HepG2 (cell line): ENCODE results near the gene CRADD.

ENCODE experiments used
- ARNT ChIP-seq: fragments of 450-650 bp; IDR thresholded peaks from 2 replicates; pipeline ENCODE4 v1.6.1; 2017
- EP300 ChIP-seq, 3 experiments: sonication (generic) in 1 of 3; formaldehyde crosslinking in 1 of 3; IDR thresholded peaks; 2 replicates each; pipeline versions ENCODE4 v1.5.1 to v1.6.1; 2011 to 2020; ENCODE audit warnings: low read depth in 2 of 3, low read length in 2 of 3, borderline replicate concordance in 1 of 3, improper control_type of control experiment in 1 of 3, mild to moderate bottlenecking in 1 of 3, missing genetic modification reagents in 1 of 3, moderate library complexity in 1 of 3
- FOXA1 ChIP-seq, 2 experiments: fragments of 450-650 bp in 1 of 2; sonication (generic) in 1 of 2; formaldehyde crosslinking in 1 of 2; IDR thresholded peaks; 2 replicates each; pipeline versions ENCODE4 v1.4.0 to v1.6.1; 2016 to 2020; ENCODE audit warnings: missing genetic modification reagents in 1 of 2
- HDAC2 ChIP-seq: sonication (generic); formaldehyde crosslinking; IDR thresholded peaks from 2 replicates; pipeline ENCODE4 v1.4.0; 2020; ENCODE audit warnings: missing genetic modification reagents
- IKZF1 ChIP-seq: fragments of 450-650 bp; IDR thresholded peaks from 2 replicates; pipeline ENCODE4 v1.7.1; 2016
- NFKBIZ ChIP-seq: IDR thresholded peaks from 2 replicates; pipeline ENCODE4 v1.6.1; 2018; ENCODE audit warnings: missing genetic modification reagents, missing compliant biosample characterization
- SRSF1 ChIP-seq: fragments of 200-400 bp; formaldehyde crosslinking; optimal IDR thresholded peaks from 2 replicates; pipeline ENCODE3; 2017; ENCODE audit warnings: mild to moderate bottlenecking, low read depth, low read length, moderate library complexity
- TBL1XR1 ChIP-seq: fragments of 150-350 bp; IDR thresholded peaks from 2 replicates; pipeline ENCODE4 v1.6.1; 2014; ENCODE audit warnings: borderline replicate concordance, low read length; ENCODE audit not compliant: partially characterized antibody

DNA sequence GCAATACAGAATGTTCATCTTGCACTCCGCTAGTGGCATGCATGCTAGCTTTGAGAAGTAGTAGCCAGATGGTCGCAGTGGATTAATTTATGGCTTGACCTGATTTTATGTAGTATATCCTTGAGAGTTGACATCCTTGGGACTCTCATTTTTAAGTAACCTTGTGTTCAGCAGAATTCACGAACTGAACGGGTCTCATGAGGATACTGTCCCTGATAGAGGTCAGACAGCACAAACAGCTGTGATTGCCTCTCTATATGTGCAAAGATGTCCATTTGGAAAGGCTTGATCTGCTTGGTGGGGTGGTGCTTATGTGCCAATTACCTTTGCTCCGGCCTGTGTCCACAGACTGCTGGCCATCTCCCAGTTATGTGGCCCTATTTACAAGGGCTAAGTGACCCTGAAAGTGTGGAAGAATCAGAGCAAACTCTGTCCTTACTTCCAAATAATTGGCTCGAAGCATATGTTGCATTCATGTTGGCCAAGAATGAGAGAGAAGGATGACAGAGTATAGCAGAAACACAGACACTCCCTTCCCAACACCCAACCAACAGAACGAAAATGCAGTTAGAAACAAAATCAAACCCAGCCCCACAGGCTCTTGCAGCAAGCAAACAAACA is 167.1 kb downstream of the CRADD start:
- no peak for TF ChIP-seq ARNT
- TF ChIP-seq NFKBIZ (CRISPR knock-in tag), result no peak
- TF ChIP-seq SRSF1, result no peak
- no peak for TF ChIP-seq TBL1XR1
- TF ChIP-seq FOXA1 (IDR thresholded peaks at IDR 0.05), result no peak
- TF ChIP-seq FOXA1 (CRISPR knock-in tag; IDR thresholded peaks at IDR 0.05), result no peak
- TF ChIP-seq EP300 (IDR thresholded peaks at IDR 0.05; ENCODE audit: low read depth in 2 of 2, low read length in 2 of 2), result no peak
- no peak for TF ChIP-seq EP300 (CRISPR knock-in tag; IDR thresholded peaks at IDR 0.05; ENCODE audit: borderline replicate concordance)
- no peak for TF ChIP-seq IKZF1
- TF ChIP-seq HDAC2 (CRISPR knock-in tag), result no peak
